Astrocyte (in vitro differentiated cells and primary cell): ENCODE measurements around the gene ZMYND15. TPM values are rescaled to one million over a fixed set of nuclear protein-coding genes. Genes with fewer than 3 reads are reported as not detected.

Source experiments
- DNase-seq: peaks from one replicate; pipeline ENCODE4 v3.0.0-alpha.2; 2010; ENCODE audit warnings: low read depth
- FAIRE-seq: peaks from 2 replicates; lab custom pipeline; 2011; peaks lifted over from hg19 to GRCh38; lab: Jason Lieb, UNC
- H2AFZ ChIP-seq: 2 replicates; pipeline ENCODE4 v1.6.0; 2012; ENCODE audit warnings: low read depth, low read length, inconsistent platforms
- H3K27ac ChIP-seq: 2 replicates; pipeline ENCODE4 v1.5.1; 2011; ENCODE audit warnings: low read depth, low read length, inconsistent platforms
- H3K27me3 ChIP-seq: 2 replicates; pipeline ENCODE4 v1.6.0; 2011; ENCODE audit warnings: low read length, inconsistent platforms; ENCODE audit not compliant: insufficient read depth
- H3K36me3 ChIP-seq: 2 replicates; pipeline ENCODE4 v1.5.1; 2011; ENCODE audit warnings: low read length, inconsistent platforms; ENCODE audit not compliant: insufficient read depth
- H3K4me1 ChIP-seq: 2 replicates; pipeline ENCODE4 v1.5.1; 2011; ENCODE audit warnings: low read length, inconsistent platforms; ENCODE audit not compliant: insufficient read depth
- H3K4me2 ChIP-seq: 2 replicates; pipeline ENCODE4 v1.6.0; 2012; ENCODE audit warnings: low read length, inconsistent platforms
- H3K4me3 ChIP-seq: 2 replicates; pipeline ENCODE4 v1.5.1; 2011; ENCODE audit warnings: low read depth, mild to moderate bottlenecking, low read length, inconsistent platforms; ENCODE audit not compliant: insufficient read depth
- H3K79me2 ChIP-seq: 2 replicates; pipeline ENCODE4 v1.6.0; 2012; ENCODE audit warnings: mild to moderate bottlenecking, low read length, inconsistent platforms; ENCODE audit not compliant: insufficient read depth
- H3K9ac ChIP-seq: 2 replicates; pipeline ENCODE4 v1.6.0; 2012; ENCODE audit warnings: mild to moderate bottlenecking, low read length, inconsistent platforms
- H3K9me3 ChIP-seq: 2 replicates; pipeline ENCODE4 v1.5.1; 2012; ENCODE audit warnings: low read depth, mild to moderate bottlenecking, low read length, inconsistent platforms; ENCODE audit not compliant: insufficient read depth
- H4K20me1 ChIP-seq: 2 replicates; pipeline ENCODE4 v1.6.0; 2012; ENCODE audit warnings: low read length, inconsistent platforms; ENCODE audit not compliant: insufficient read depth
- H3K27ac Mint-ChIP-seq: one replicate; pipeline ENCODE4 v1.8.0; 2021; ENCODE audit warnings: mild to moderate bottlenecking, mixed read lengths; ENCODE audit not compliant: unreplicated experiment
- H3K27me3 Mint-ChIP-seq: one replicate; pipeline ENCODE4 v1.8.0; 2021; ENCODE audit warnings: low read depth, mixed read lengths; ENCODE audit not compliant: unreplicated experiment
- H3K36me3 Mint-ChIP-seq: one replicate; pipeline ENCODE4 v1.8.0; 2021; ENCODE audit warnings: low read depth, mixed read lengths; ENCODE audit not compliant: unreplicated experiment
- H3K4me1 Mint-ChIP-seq: one replicate; pipeline ENCODE4 v1.8.0; 2021; ENCODE audit warnings: low read depth, mixed read lengths; ENCODE audit not compliant: unreplicated experiment
- H3K4me3 Mint-ChIP-seq: one replicate; pipeline ENCODE4 v1.8.0; 2021; ENCODE audit warnings: mild to moderate bottlenecking, moderate library complexity, mixed read lengths; ENCODE audit not compliant: unreplicated experiment
- H3K9me3 Mint-ChIP-seq: one replicate; pipeline ENCODE4 v1.8.0; 2021; ENCODE audit warnings: mild to moderate bottlenecking, mixed read lengths; ENCODE audit not compliant: unreplicated experiment
- EZH2 ChIP-seq: IDR thresholded peaks from 2 replicates; pipeline ENCODE4 v1.6.1; 2012; ENCODE audit warnings: mild to moderate bottlenecking, low read length, inconsistent platforms; ENCODE audit not compliant: insufficient read depth
- total RNA-seq: library from RNA; stranded (reverse); gene quantifications from 2 replicates; pipeline ENCODE4 v1.2.1, GENCODE V29; 2021
- TF ChIP-seq, protein P1 (sequence below): IDR thresholded peaks from 2 replicates; pipeline ENCODE4 v1.5.1; 2011; ENCODE audit warnings: low read depth, mild to moderate bottlenecking, inconsistent platforms, low read length, moderate library complexity; ENCODE audit not compliant: insufficient read depth

Gene ZMYND15
- total RNA-seq, 1 donor from 2014 or later = 0.09 TPM

- H3K9me3 Mint-ChIP-seq = peaks cover 2% of the 10 kb centered on the region
- H3K27ac ChIP-seq = no peak within 1 kb of the TSS
Measured at GRCh38 chr17:4788807-4789700, 49.4 kb downstream of the ZMYND15 start, which contains the start of gene GLTPD2. TSS of gene GLTPD2 (plus strand) at chr17:4788964. CDS start at chr17:4789012, 48 bp downstream.

DNA sequence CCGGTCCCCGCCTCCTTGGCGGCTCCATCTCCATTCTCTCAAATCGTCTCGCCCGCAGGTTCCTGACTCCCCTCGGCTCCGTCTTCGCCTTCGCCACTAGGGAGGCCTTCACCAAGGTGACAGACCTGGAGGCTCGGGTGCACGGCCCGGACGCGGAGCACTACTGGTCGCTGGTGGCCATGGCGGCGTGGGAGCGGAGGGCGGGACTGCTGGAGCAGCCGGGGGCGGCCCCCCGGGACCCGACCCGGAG lies 50.0 kb downstream of the ZMYND15 start:
- H2AFZ ChIP-seq = peak overlapping the region; percentile 86
- Mint-ChIP-seq H3K27me3 (peaks cover 5% of the 10 kb centered on the region), H3K27ac (no peak overlapping the region), H3K9me3 (peaks cover 2% of the 10 kb centered on the region), H3K4me3 (peak overlapping the region; percentile 81), H3K36me3 (no peaks in the 10 kb centered on the region), H3K4me1 (no peaks in the 10 kb centered on the region)
- no peaks in the 10 kb centered on the region for H3K79me2 ChIP-seq
- no peaks in the 10 kb centered on the region for H3K36me3 ChIP-seq
- peak overlapping the region; percentile 78 for H3K9ac ChIP-seq
- FAIRE-seq (no peak), DNase-seq (no peak)
- H3K4me1 ChIP-seq = peaks cover 23% of the 10 kb centered on the region
- peaks cover 21% of the 10 kb centered on the region for H3K27me3 ChIP-seq
- H4K20me1 ChIP-seq = no peaks in the 10 kb centered on the region
- H3K27ac ChIP-seq = no peak overlapping the region
- H3K4me2 ChIP-seq = peak overlapping the region; percentile 89
- TF ChIP-seq EZH2 = no peak
- TF ChIP-seq, protein P1, sequence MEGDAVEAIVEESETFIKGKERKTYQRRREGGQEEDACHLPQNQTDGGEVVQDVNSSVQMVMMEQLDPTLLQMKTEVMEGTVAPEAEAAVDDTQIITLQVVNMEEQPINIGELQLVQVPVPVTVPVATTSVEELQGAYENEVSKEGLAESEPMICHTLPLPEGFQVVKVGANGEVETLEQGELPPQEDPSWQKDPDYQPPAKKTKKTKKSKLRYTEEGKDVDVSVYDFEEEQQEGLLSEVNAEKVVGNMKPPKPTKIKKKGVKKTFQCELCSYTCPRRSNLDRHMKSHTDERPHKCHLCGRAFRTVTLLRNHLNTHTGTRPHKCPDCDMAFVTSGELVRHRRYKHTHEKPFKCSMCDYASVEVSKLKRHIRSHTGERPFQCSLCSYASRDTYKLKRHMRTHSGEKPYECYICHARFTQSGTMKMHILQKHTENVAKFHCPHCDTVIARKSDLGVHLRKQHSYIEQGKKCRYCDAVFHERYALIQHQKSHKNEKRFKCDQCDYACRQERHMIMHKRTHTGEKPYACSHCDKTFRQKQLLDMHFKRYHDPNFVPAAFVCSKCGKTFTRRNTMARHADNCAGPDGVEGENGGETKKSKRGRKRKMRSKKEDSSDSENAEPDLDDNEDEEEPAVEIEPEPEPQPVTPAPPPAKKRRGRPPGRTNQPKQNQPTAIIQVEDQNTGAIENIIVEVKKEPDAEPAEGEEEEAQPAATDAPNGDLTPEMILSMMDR = no peak
- H3K4me3 ChIP-seq = peak overlapping the region; percentile 60
- H3K9me3 ChIP-seq = no peaks in the 10 kb centered on the region

More at GRCh38 chr17:4788807-4789700, 49.4 kb downstream of the ZMYND15 start, which contains the start of gene GLTPD2:
- Mint-ChIP-seq H3K4me3 (peak within 1 kb of the TSS; percentile 81), H3K4me1 (no peaks in the 10 kb centered on the region), H3K27ac (no peak within 1 kb of the TSS), H3K36me3 (no peaks in the 10 kb centered on the region), H3K27me3 (peaks cover 5% of the 10 kb centered on the region)
- FAIRE-seq (no peak), DNase-seq (no peak)
- peak; percentile 71 for TF ChIP-seq EZH2
- TF ChIP-seq, protein P1 = no peak
- H2AFZ ChIP-seq = peak within 1 kb of the TSS; percentile 86
- peak within 1 kb of the TSS; percentile 78 for H3K9ac ChIP-seq
- no peaks in the 10 kb centered on the region for H3K79me2 ChIP-seq
- H3K36me3 ChIP-seq = no peaks in the 10 kb centered on the region
- no peaks in the 10 kb centered on the region for H4K20me1 ChIP-seq
- peaks cover 26% of the 10 kb centered on the region for H3K27me3 ChIP-seq
- peak within 1 kb of the TSS; percentile 60 for H3K4me3 ChIP-seq
- no peaks in the 10 kb centered on the region for H3K9me3 ChIP-seq
- peaks cover 23% of the 10 kb centered on the region for H3K4me1 ChIP-seq
- peak within 1 kb of the TSS; percentile 89 for H3K4me2 ChIP-seq
